Stimulated activated CD8-positive, alpha-beta memory T cell treated with anti-CD3 and anti-CD28 coated beads, Interleukin-4, amount 100 ng/mL, for 48 hours (primary cell): ENCODE results near the gene XG.

ENCODE experiments used
- DNase-seq: peaks from one replicate; pipeline ENCODE4 v3.0.0-alpha.2; 2020

The XG gene

GRCh38 chrX:2823795-2824386 is 72.1 kb downstream of the XG start:
- no peak for DNase-seq

- DNase-seq: no peak
These were observed 73.0 kb downstream of the XG start for GRCh38 chrX:2824886-2825285.

- no peak for DNase-seq
These were observed 76.6 kb downstream of the XG start, which contains the start of gene GYG2 for GRCh38 chrX:2828344-2828958. Gene GYG2, plus strand, starts transcription at chrX:2828930. Its CDS starts 1,259 bp downstream, at chrX:2830189.

GRCh38 chrX:2828959-2829411 is 77.1 kb downstream of the XG start:
- no peak for DNase-seq

GRCh38 chrX:2829469-2830246 is 77.8 kb downstream of the XG start:
- DNase-seq: no peak

GRCh38 chrX:2831471-2832228 is 79.8 kb downstream of the XG start:
- no peak for DNase-seq

GRCh38 chrX:2837961-2838360 is 86.1 kb downstream of the XG start:
- no peak for DNase-seq

GRCh38 chrX:2840961-2841360 is 89.1 kb downstream of the XG start:
- DNase-seq: no peak

- DNase-seq: no peak
These were observed 89.7 kb downstream of the XG start for GRCh38 chrX:2841537-2841936.

GRCh38 chrX:2846992-2847391 is 95.2 kb downstream of the XG start:
- no peak for DNase-seq

GRCh38 chrX:2848871-2849301 is 97.0 kb downstream of the XG start:
- no peak for DNase-seq

- DNase-seq: no peak
These were observed 103.1 kb downstream of the XG start for GRCh38 chrX:2854918-2855317.

- no peak for DNase-seq
These were observed 103.9 kb downstream of the XG start for GRCh38 chrX:2855761-2856160.

GRCh38 chrX:2857566-2857965 is 105.7 kb downstream of the XG start:
- DNase-seq: no peak

GRCh38 chrX:2859197-2859797 is 107.5 kb downstream of the XG start:
- no peak for DNase-seq

- no peak for DNase-seq
These were observed 110.6 kb downstream of the XG start for GRCh38 chrX:2862404-2862803.

- DNase-seq: no peak
These were observed 111.8 kb downstream of the XG start for GRCh38 chrX:2863646-2864045.
